Nucleus accumbens (tissue), 56 donors: Measurements from ENCODE around the gene SMYD3.
A peak's percentile ranks its signal among the peaks of the same experiment; 100 is the strongest.

Source experiments
- DNase-seq, 56 donors: peaks; one replicate each; lab custom pipeline; 2025; lab: John Stamatoyannopoulos, UW

The SMYD3 gene

GRCh38 chr1:245867738-245868137 lies 639.3 kb downstream of the SMYD3 start:
- no peak for DNase-seq

- no peak for DNase-seq
These were observed 642.2 kb downstream of the SMYD3 start for GRCh38 chr1:245864872-245865271.

- no peak for DNase-seq
These were observed 643.4 kb downstream of the SMYD3 start for GRCh38 chr1:245863566-245864184.

GRCh38 chr1:245862812-245863540 lies 644.1 kb downstream of the SMYD3 start:
- no peak for DNase-seq

GRCh38 chr1:245860657-245861544 lies 646.2 kb downstream of the SMYD3 start:
- no peak for DNase-seq

- DNase-seq: no peak
These were observed 647.5 kb downstream of the SMYD3 start for GRCh38 chr1:245859493-245860114.

GRCh38 chr1:245858722-245859492 lies 648.2 kb downstream of the SMYD3 start:
- DNase-seq: no peak

GRCh38 chr1:245858022-245858721 lies 648.9 kb downstream of the SMYD3 start:
- DNase-seq: peak in 22 of 56 donors; percentile 0 to 66 (median 14)

- DNase-seq: no peak
These were observed 650.0 kb downstream of the SMYD3 start for GRCh38 chr1:245856944-245857531.

GRCh38 chr1:245855846-245856730 lies 651.0 kb downstream of the SMYD3 start:
- DNase-seq: no peak

GRCh38 chr1:245853291-245853690 lies 653.8 kb downstream of the SMYD3 start:
- DNase-seq: no peak

GRCh38 chr1:245843101-245843500 lies 664.0 kb downstream of the SMYD3 start:
- DNase-seq: no peak

GRCh38 chr1:245842106-245842505 lies 665.0 kb downstream of the SMYD3 start:
- DNase-seq: no peak

GRCh38 chr1:245840971-245841370 lies 666.1 kb downstream of the SMYD3 start:
- no peak for DNase-seq

- no peak for DNase-seq
These were observed 669.4 kb downstream of the SMYD3 start for GRCh38 chr1:245837718-245838117.

GRCh38 chr1:245835386-245835785 lies 671.7 kb downstream of the SMYD3 start:
- no peak for DNase-seq

- no peak for DNase-seq
These were observed 673.1 kb downstream of the SMYD3 start for GRCh38 chr1:245834002-245834401.
